Measurements from ENCODE around the gene EIF3D.
A peak's percentile ranks its signal among the peaks of the same experiment; 100 is the strongest.

The EIF3D gene

GRCh38 chr22:36505998-36506635 lies 22.8 kb downstream of the EIF3D start:
- DNase-seq = no peak

- DNase-seq = no peak
Observed at GRCh38 chr22:36497910-36498665, 30.9 kb downstream of the EIF3D start.

GRCh38 chr22:36493690-36494110 lies 35.3 kb downstream of the EIF3D start:
- no peak for DNase-seq

- DNase-seq = no peak
Observed at GRCh38 chr22:36492109-36492508, 36.9 kb downstream of the EIF3D start.

- DNase-seq = no peak
Observed at GRCh38 chr22:36491155-36491554, 37.8 kb downstream of the EIF3D start.

GRCh38 chr22:36486619-36487384 lies 42.2 kb downstream of the EIF3D start:
- DNase-seq = peak; percentile 60

GRCh38 chr22:36481393-36482168 lies 47.4 kb downstream of the EIF3D start, which contains the start of gene TXN2:
TXN2 (minus strand) TSS chr22:36481640; CDS start chr22:36480837, 803 bp downstream.
- peak; percentile 97 for DNase-seq

- no peak for DNase-seq
Observed at GRCh38 chr22:36480941-36481392, 48.0 kb downstream of the EIF3D start.

- no peak for DNase-seq
Observed at GRCh38 chr22:36478966-36479365, 50.0 kb downstream of the EIF3D start.

GRCh38 chr22:36475341-36475740 lies 53.6 kb downstream of the EIF3D start:
- no peak for DNase-seq

GRCh38 chr22:36472689-36473088 lies 56.3 kb downstream of the EIF3D start:
- no peak for DNase-seq

GRCh38 chr22:36471341-36471821 lies 57.6 kb downstream of the EIF3D start:
- DNase-seq = no peak

GRCh38 chr22:36470994-36471331 lies 58.0 kb downstream of the EIF3D start:
- no peak for DNase-seq

- peak; percentile 91 for DNase-seq
Observed at GRCh38 chr22:36470162-36470993, 58.6 kb downstream of the EIF3D start.

- DNase-seq = no peak
Observed at GRCh38 chr22:36469094-36469710, 59.8 kb downstream of the EIF3D start.

GRCh38 chr22:36467946-36468345 lies 61.0 kb downstream of the EIF3D start:
- peak; percentile 46 for DNase-seq

- no peak for DNase-seq
Observed at GRCh38 chr22:36467042-36467810, 61.7 kb downstream of the EIF3D start.

- no peak for DNase-seq
Observed at GRCh38 chr22:36466258-36466657, 62.7 kb downstream of the EIF3D start.

GRCh38 chr22:36465232-36466021 lies 63.5 kb downstream of the EIF3D start:
- DNase-seq = no peak

Measured in activated CD4-positive, alpha-beta T cell treated with anti-CD3 and anti-CD28 coated beads, Interleukin-2, Interleukin-6, amounts not matched to agents 100 ng/mL and 50 ng/mL, durations not matched to agents 16 hours and 8 hours (primary cell).